HG02943 (cell line): ENCODE results near the gene EARS2.
"Not testable (repeated sequence)": the region's sequence is repeated elsewhere in the genome, so short reads cannot be mapped to it uniquely, and the experiment has no call there.

Experiments used
- ATAC-seq: cut with Tn5 transposase; IDR thresholded peaks from one replicate; pipeline ENCODE4 v1.9.1; 2021; ENCODE audit warnings: mild to moderate bottlenecking, low read depth, moderate library complexity; ENCODE audit not compliant: unreplicated experiment

Gene EARS2

DNA sequence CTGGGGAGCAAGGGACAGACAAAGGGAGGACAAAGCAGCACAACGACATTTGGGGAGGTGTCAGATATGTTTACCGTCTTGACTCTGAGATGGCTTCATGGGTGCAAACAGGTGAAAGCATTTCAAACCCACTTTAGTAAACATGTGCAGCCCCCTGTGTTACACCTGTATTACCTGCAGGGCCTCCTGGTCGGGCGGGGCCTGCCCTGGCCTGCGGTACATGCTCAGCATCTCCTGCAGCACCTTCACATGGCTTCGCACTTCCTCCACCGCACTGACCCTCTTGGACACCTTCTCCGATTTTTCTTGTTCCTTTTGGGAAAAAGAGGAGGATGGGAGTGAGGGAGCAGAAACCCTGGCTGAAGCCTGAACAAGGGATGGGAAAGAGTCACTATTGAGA is 71.3 kb downstream of the EARS2 start:
- no peak for ATAC-seq

DNA sequence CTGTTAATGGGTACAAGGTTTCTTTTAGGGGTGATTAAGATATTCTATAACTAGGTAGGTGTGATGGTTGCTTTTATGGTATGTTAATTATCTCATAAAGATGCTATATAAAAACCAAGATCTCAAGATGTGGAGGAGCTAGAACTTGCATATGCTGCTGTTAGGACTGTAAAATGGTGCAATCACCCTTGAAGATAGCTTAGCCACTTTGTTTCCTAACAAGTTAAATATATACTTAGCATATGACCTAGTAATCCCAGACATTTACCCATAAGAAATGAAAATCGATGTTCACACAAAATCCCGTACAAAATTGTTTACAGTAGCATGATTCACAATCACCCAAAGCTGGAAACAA is 71.9 kb downstream of the EARS2 start:
- no peak for ATAC-seq

DNA sequence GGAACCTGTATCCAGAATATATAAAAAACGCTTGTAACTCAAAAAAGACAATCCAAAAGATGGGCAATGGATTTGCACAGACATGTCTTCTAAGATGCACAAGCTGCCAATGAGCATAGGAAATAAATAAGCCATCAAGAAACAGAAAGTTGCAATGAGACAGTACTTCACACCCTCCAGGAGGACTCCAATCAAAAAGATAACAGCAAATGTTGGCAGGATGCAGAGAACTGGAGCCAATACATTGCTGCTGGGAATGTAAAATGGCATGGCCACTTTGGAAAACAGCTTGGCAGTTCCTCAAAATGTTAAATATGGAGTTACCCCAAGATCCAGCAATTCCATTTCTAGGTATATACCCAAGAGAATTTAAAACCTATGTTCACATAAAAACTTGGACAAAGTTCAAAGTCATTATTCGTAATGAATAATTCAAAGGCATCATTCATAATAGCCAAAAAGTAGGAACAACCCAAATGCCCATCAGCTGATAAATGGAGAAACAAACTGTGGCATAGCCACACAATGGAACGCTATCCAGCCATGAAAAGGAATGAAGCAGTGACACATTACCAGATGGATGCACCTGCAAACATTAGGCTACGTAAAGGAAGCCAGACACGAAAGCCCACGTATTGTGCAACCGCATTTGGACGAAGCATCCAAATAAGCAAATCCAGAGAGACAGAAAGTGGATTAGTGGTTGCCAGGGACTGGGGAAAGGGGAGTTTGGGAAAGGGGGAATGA is 72.5 kb downstream of the EARS2 start:
- ATAC-seq: no peak

DNA sequence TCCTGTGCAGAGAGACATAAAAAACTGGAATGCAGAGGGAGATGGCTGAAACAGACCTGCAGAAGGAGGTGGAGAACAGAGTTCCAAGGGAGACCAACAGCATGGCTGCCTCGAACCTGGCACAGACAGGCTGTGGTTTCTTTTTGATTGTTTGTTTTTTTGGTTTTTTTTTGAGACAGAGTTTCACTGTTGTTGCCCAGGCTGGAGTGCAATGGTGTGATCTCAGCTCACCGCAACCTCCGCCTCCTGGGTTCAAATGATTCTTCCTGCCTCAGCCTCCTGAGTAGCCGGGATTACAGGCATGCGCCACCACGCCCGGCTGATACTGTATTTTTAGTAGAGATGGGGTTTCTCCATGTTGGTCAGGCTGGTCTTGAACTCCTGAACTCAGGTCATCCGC is 73.7 kb downstream of the EARS2 start:
- ATAC-seq: not testable (repeated sequence)

DNA sequence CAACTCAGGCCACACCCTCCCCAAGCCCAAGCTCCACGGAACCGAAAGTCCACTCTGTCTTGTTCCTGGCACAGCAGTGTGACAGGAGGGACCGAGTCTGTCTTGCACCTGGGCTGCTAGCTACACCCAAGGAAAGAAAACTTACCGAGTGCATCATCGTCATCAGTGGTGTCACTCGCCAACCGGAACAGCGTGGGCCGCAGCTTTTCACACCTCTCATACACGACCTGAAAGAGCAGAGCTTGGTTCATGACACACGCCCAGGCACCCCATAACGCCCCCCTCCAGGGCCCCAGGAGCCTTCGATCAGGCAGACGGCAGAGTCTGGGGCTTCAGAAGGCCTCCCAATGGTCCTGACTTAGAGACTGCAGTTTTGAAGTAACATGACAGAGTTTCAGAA is 74.4 kb downstream of the EARS2 start:
- no peak for ATAC-seq

DNA sequence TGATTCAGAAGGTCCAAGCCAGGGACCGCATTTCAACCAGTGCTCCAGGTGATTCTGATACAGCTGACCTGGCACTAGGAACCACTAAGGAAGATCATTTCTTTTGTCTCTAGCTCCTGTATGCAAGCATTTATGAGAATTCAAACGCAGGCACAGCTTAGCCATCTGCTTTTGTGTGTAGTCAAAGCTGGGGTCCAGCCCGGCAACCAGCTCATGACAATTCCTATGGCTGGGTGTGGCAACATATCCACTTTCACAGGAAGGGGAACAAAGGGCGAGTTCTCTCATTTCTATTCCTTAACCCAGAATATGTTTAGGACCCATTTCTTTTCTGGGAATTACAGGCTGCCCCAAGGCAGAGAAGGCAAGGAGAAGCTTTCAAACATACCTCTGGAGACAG is 76.9 kb downstream of the EARS2 start:
- no peak for ATAC-seq

DNA sequence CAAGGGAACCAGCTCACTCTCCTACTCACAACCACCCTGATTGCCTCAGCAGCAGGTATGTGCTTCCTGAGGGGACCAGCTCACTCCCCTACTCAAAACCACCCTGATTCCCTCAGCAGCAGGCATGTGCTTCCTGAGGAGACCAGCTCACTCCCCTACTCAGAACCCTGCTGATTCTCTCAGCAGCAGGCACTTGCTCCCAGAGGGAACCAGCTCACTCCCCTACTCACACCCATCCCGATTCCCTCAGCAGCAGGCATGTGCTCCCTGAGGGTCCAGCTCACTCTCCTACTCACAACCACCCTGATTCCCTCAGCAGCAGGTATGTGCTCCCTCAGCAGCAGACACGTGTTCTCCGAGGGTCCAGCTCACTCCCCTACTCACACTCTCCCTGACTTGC is 78.0 kb downstream of the EARS2 start:
- no peak for ATAC-seq

DNA sequence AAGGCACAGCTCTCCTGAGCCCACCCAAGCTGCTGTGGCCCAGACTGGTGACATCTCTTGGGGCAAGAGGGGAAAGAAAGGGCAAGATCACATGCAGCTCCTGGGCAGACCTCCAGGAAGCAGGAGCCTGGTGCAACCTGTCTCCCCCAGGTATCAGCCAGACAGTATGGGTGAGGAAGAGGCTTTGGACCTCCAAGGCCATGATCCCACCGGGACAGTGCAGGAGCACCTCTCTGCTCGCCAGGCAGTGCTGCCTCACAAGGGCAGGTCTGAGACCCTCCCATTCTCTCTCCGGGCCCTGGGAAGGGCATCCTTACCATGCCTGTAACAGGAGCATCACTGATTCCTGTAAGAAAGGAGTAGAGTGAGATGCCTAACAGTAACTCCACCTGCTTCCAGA is 78.6 kb downstream of the EARS2 start:
- no peak for ATAC-seq

DNA sequence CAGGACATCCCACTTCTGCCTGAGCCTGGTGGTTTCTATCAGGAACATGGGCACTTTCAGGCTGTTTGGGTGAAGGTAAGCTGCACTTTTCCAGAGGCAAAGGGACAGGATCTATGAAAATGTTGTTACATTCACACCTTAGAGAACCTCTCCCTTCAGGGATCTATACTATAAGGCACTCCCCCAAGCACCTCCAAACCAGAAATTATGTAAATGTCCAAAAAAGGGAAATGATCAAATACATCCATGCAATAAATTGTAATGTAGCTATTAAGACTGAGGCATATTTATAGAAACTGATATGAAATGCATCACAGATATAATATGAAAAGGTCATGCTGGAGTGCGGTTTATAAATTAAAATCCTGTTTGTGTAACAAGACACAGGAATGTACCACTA is 80.9 kb downstream of the EARS2 start:
- ATAC-seq: no peak
